Bronchial epithelial cell (primary cell): ENCODE results near the gene EPC1. TPM values are rescaled to one million over a fixed set of nuclear protein-coding genes. Genes with fewer than 3 reads are reported as not detected.
"Not testable (repeated sequence)": the region's sequence is repeated elsewhere in the genome, so short reads cannot be mapped to it uniquely, and the experiment has no call there.

Source experiments
- DNase-seq: peaks from one replicate; pipeline ENCODE4 v3.0.0-alpha.2; 2010; ENCODE audit warnings: low read depth
- FAIRE-seq: peaks from 2 replicates; lab custom pipeline; 2011; peaks lifted over from hg19 to GRCh38; lab: Jason Lieb, UNC
- H3K27me3 ChIP-seq: 2 replicates; pipeline ENCODE4 v1.5.1; 2011; ENCODE audit warnings: low read length; ENCODE audit not compliant: control insufficient read depth, insufficient read depth
- H3K36me3 ChIP-seq: 2 replicates; pipeline ENCODE4 v1.5.1; 2011; ENCODE audit warnings: low read length; ENCODE audit not compliant: control insufficient read depth, insufficient read depth
- H3K4me3 ChIP-seq: 2 replicates; pipeline ENCODE4 v1.5.1; 2011; ENCODE audit warnings: mild to moderate bottlenecking, low read depth, low read length, control low read depth
- total RNA-seq: library from RNA; depleted of rRNA; stranded (reverse); fragments of >200 nt; gene quantifications from 2 replicates; pipeline ENCODE4 v1.2.1, GENCODE V29; 2014
- TF ChIP-seq, protein P1 (sequence below): IDR thresholded peaks from 2 replicates; pipeline ENCODE4 v1.5.1; 2011; ENCODE audit warnings: mild to moderate bottlenecking, moderate library complexity, low read length, control low read depth, inconsistent platforms; ENCODE audit not compliant: insufficient read depth, severe bottlenecking

EPC1 gene
- total RNA-seq, 1 donor from 2014 or later = 12.6 TPM

GRCh38 chr10:32259551-32259950, 87.4 kb downstream of the EPC1 start:
- Histone ChIP-seq H3K36me3 (no peaks in the 10 kb centered on the region), H3K27me3 (no peaks in the 10 kb centered on the region), H3K4me3 (no peak overlapping the region)
- no peak for FAIRE-seq
- DNase-seq = no peak
- TF ChIP-seq, protein P1, sequence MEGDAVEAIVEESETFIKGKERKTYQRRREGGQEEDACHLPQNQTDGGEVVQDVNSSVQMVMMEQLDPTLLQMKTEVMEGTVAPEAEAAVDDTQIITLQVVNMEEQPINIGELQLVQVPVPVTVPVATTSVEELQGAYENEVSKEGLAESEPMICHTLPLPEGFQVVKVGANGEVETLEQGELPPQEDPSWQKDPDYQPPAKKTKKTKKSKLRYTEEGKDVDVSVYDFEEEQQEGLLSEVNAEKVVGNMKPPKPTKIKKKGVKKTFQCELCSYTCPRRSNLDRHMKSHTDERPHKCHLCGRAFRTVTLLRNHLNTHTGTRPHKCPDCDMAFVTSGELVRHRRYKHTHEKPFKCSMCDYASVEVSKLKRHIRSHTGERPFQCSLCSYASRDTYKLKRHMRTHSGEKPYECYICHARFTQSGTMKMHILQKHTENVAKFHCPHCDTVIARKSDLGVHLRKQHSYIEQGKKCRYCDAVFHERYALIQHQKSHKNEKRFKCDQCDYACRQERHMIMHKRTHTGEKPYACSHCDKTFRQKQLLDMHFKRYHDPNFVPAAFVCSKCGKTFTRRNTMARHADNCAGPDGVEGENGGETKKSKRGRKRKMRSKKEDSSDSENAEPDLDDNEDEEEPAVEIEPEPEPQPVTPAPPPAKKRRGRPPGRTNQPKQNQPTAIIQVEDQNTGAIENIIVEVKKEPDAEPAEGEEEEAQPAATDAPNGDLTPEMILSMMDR = no peak

DNA sequence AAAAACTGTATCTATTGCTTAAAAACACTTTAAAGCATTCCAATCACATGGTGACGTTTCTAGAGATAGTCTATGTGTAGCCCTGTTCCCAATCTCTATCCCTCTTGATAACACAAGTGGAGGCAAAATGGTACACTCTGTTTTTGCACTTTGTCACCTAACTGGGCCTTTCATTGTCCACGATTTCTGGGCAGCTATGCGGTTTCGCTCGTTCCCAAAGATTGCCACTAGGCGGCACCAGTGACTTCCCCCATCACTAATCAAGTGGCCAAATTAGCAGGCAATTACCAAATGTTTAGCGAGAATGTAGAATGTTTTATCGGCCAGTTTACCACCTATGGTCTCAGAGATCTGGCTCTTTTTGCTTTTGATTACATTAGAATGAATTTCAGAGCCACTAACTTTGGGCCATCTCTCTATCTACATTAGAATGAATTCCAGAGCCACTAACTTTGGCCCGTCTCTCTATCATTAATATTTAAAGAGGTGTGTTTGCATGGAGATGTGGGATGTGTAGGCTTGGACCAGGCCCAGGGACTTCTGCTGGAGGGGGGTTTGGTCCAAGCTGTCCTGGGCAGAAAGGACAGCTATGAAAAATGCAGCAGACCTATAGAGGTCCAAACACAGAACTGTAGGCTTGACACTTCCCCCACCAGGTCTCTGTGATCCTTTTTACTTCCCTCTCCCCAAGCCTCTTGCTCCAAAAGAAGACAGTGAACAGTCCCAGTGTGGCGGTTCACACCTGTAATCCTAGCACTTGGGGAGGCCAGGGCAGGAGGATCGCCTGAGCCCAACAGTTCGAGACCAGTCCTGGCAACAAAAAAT, 90.1 kb downstream of the EPC1 start:
- Histone ChIP-seq H3K36me3 (no peaks in the 10 kb centered on the region), H3K4me3 (no peak overlapping the region), H3K27me3 (no peaks in the 10 kb centered on the region)
- FAIRE-seq = no peak
- DNase-seq = peak; percentile 54
- TF ChIP-seq, protein P1 = peak; percentile 86

DNA sequence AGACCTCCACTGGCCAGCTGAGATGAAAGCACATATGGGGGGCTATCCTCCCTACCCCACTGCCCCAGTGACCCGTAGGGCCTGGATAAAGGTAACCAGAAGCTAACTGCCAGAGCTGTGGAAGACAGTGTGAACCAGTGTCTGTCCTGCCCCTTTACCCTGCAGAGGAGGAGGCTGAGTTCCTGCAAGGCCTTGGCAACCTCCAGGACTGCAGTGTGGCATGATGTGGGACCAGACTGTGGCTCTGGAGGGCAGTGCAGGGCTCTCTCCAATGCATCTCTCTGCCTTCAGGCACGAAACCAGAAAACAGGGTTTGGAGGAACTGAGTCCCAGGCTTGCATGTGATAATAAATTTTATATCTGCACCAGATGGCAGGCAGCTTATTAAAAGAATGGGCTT, 93.1 kb downstream of the EPC1 start:
- Histone ChIP-seq H3K27me3 (no peaks in the 10 kb centered on the region), H3K36me3 (no peaks in the 10 kb centered on the region), H3K4me3 (no peak overlapping the region)
- TF ChIP-seq, protein P1 = no peak
- FAIRE-seq (no peak), DNase-seq (no peak)

GRCh38 chr10:32253276-32253675, 93.7 kb downstream of the EPC1 start:
- TF ChIP-seq, protein P1 = no peak
- Histone ChIP-seq H3K36me3 (no peaks in the 10 kb centered on the region), H3K4me3 (no peak overlapping the region), H3K27me3 (no peaks in the 10 kb centered on the region)
- DNase-seq (peak; percentile 88), FAIRE-seq (peak; percentile 68)

- not testable (repeated sequence) for FAIRE-seq
Measured at GRCh38 chr10:32250489-32250888, 96.5 kb downstream of the EPC1 start.

DNA sequence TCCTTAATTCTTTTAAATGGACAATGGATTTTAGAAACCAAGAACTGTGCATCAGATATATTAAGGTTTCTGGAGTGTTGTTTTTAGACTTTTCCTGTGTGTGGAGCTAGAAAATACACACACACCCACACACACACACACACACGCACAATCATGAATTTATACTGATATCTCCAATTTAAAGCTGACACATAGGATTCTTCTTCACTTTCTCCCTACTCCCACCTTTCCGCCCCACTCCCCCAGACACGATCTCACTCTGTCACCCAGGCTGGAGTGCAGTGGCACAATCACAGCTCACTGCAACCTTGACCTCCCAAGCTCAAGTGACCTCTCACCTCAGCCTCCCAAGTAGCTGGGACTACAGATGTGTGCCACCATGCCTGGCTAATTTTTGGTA, 100.3 kb downstream of the EPC1 start:
- Histone ChIP-seq H3K4me3 (no peak overlapping the region), H3K27me3 (no peaks in the 10 kb centered on the region), H3K36me3 (no peaks in the 10 kb centered on the region)
- TF ChIP-seq, protein P1 = no peak
- FAIRE-seq = no peak
- DNase-seq = no peak

More at GRCh38 chr10:32250489-32250888, 96.5 kb downstream of the EPC1 start:
- DNase-seq, H3K27me3 ChIP-seq, H3K36me3 ChIP-seq, H3K4me3 ChIP-seq: not testable (repeated sequence)
